HG03196 (cell line): ENCODE results near the gene CACNA2D3.
"Not testable (repeated sequence)": the region's sequence is repeated elsewhere in the genome, so short reads cannot be mapped to it uniquely, and the experiment has no call there.

Experiments used
- ATAC-seq: cut with Tn5 transposase; IDR thresholded peaks from one replicate; pipeline ENCODE4 v1.9.1; 2021; ENCODE audit not compliant: unreplicated experiment

CACNA2D3 gene

DNA sequence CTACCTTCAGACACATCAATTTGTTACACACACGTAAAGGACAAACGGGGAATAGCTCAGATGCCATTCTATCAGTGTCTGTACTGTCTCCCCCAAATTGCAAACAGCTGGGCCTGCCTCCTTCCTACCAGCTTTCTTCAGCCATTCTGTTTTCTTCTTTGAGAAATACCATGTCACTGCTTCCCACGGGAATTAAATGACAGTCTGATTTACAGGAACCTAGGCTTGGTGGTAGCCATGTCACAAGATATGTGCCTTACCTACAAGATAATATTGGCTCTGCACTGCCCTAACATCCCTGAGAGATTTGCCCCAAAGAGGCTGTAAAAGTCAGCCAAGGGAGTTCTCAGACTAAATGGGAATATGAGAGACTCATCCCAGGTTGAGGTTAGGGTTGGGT, 497.2 kb downstream of the CACNA2D3 start:
- no peak for ATAC-seq

DNA sequence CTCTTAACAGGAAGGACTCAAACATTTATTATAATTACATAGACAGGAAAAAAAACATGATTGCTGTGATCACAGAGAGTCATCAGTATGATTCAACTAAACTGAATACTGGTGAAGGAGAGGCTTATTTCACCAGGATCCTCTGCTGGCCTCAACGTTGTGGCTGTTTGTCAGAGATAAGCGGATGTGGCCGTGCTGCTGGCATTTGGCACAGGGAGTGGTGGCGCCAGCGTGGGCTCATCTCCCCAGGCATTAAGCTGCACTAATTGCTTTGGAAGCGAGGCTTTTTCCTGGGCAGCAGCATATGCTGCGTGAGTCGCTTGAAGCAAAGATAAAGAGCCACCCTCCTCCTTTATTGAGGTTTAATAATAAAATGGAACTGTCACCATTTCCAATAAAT, 498.8 kb downstream of the CACNA2D3 start:
- no peak for ATAC-seq

DNA sequence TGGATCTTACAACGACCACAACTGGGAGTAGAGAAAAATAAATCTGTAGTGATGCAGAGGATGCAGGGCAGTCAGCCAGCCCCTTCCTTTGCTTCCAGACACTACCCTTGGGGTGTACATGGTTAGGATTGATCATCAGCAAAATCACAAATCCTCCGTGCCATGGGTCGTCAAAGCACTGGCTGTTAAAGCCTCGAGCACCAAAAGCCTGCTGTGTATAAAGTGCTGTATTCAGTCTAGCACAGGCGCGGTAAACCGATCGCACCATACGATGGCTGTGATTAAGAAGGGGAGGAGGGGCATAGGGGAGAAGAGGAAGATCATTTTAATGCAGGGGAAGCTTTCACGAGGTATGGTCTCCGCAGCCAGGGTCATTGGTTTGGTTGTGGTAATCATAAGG, 500.3 kb downstream of the CACNA2D3 start:
- no peak for ATAC-seq

- no peak for ATAC-seq
Observed at GRCh38 chr3:54625805-54626787, 503.7 kb downstream of the CACNA2D3 start.

DNA sequence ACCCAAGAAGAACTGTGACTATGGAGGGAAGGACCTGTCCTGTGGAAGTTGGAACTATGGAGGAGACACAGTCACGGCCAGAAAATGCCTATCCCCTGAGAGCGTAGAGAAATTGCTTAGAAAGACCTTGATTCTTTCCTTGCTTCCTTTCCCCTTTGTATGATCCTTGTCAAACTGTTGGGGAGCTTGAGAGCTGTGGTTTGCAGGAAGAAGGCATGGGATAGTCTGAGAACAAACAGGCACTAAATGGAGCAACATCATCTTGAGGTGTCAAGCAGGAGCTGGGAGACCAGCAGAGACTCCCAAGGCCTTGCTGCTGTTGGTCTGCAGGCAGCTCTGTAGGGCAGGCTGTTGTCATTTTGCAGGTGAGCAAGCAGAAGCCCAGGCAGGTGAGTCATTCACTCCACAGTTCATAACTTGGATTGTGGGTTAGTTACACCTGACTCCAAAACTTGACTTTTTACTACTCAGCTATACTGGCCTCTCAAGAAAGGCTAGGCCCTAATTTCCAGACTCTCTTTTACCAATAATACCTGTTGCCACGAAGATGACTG, 506.6 kb downstream of the CACNA2D3 start:
- no peak for ATAC-seq

DNA sequence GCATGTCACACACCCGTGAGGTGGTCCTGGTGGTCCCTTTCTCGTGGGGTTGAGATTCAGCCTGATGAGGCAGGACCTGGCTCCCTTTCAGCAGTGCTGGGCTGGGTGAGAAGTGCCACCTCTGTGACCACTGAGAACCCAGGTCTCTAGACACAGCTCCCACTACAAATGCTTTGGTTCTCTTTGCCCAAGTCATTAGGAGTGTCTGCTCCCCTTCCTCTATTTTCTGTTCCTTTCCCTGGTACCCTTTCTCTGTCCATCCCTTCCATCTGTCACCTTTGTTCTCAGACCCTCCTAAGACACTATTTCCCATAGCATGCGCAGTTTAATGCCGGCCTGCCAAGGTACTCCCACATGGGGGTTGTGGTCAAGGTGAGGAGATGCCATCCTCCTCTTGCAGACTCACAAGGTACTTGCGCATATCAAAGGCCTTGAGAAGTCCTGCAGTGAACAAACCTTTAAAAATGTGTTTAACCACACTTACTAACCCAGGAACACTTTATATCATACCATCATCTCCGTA, 507.8 kb downstream of the CACNA2D3 start:
- no peak for ATAC-seq

- ATAC-seq, result not testable (repeated sequence)
Observed at GRCh38 chr3:54631001-54631400, 508.6 kb downstream of the CACNA2D3 start.

GRCh38 chr3:54631516-54632325, 509.4 kb downstream of the CACNA2D3 start:
- ATAC-seq, result no peak

DNA sequence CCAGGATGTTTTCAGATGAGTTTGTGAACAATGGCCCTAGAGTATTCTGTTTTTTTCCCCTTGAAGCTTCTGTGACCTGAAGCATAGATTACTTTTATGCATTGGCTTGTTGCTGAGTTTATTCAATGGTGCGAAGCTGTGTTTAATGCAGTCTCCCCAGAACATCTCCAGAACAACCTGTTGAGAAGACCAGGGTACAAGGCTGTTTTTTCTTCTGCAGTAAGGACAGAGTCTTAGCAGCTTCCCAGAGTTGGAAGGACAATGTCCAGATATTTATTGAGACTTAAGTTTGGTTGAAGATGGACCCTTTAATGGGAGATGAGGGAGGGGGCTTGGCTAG, 509.9 kb downstream of the CACNA2D3 start:
- no peak for ATAC-seq

DNA sequence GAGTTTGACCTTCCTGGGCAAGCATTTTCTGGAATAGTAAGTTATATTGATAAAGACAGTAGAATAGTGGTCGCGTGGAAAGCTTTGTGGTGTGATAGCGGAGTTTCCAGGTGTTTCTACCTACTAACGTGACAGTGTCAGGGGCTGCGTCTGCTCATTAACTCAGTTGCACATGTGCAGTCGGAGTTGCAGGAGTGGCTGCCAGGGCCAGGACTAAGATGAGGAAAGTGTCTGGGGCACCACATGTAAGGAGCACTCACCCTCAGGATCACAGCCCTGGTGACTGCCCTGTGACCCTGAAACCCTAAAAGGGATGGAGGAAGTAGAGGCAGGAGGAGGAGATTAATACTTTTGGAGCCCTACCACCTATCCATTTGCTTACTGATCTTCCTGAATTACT, 510.5 kb downstream of the CACNA2D3 start:
- ATAC-seq, result no peak

- ATAC-seq, result no peak
Observed at GRCh38 chr3:54633444-54634121, 511.2 kb downstream of the CACNA2D3 start.

- ATAC-seq, result no peak
Observed at GRCh38 chr3:54634122-54634469, 511.7 kb downstream of the CACNA2D3 start.

DNA sequence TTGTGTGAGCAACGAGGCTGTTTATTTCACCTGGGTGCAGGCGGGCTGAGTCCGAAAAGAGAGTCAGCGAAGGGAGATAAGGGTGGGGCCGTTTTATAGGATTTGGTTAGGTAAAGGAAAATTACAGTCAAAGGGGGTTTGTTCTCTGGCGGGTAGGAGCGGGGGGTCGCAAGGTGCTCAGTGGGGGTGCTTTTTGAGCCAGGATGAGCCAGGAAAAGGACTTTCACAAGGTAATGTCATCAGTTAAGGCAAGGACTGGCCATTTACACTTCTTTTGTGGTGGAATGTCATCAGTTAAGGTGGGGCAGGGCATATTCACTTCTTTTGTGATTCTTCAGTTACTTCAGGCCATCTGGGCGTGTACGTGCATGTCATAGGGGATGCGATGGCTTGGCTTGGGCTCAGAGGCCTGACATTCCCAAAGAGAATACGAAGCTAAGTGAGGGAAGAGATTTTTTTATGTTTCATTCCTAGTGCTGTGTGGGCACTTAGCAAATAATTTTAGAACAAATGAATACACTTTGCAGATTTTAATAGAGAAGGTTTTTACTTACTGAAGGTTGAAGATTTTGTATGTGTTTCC, 517.5 kb downstream of the CACNA2D3 start:
- ATAC-seq, result not testable (repeated sequence)

DNA sequence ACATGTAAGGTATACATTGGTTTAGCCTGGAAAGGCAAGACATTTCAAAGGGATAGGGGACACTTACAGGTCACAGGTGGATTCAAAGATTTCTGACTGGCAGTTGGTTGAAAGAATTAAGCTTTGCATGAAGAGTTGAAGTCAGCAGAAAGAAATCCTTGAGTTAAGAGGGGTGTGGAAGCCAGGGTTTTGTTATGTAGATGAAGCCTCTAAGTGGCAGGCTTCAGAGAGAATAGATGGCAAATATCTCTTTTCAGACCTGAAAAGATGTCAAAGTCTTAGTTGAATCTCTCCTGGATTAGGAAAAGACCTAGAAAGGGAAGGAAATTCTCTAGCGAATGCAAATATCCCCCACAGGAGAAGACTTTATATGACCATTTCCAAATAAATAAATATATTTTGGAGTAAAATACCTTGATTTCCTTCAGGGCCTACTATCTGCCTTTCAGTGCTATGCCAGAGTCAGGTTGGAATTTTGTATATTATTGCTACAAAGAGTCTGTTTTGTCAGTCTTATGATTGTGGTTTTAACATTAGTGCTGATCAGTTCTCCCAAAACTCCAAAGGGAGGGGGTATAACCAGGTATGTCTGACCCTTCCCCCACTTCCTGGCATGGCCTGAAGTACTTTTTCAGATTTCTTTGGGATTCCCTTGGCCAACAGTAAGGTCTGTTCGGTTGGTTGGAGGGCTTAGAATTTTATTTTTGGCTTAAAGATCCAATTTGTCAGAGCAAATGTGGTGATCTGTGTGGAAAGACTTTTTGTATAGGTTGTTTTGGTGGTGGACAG, 519.1 kb downstream of the CACNA2D3 start:
- ATAC-seq, result no peak

- ATAC-seq, result no peak
Observed at GRCh38 chr3:54642147-54642546, 519.8 kb downstream of the CACNA2D3 start.

- no peak for ATAC-seq
Observed at GRCh38 chr3:54647721-54648120, 525.4 kb downstream of the CACNA2D3 start.

DNA sequence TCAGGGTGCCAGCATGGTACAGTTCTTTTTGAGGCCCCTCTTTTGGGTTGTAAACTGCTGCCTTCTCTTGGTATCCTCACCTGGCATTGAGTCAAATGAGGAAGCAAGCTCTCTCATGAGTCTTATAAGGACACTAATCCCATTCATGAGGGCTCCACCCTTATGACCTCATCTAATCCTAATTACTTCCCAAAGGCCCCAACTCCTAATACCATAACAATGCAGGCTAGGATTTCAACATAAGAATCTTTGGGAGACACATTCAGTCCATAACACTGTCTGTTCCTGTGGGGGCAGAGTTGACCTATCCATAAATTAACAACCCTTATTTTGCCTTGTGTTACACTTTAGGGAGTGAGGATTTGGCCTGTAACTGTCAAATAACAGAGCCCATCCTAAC, 527.2 kb downstream of the CACNA2D3 start:
- ATAC-seq, result no peak

- ATAC-seq, result no peak
Observed at GRCh38 chr3:54653456-54654195, 531.3 kb downstream of the CACNA2D3 start.

DNA sequence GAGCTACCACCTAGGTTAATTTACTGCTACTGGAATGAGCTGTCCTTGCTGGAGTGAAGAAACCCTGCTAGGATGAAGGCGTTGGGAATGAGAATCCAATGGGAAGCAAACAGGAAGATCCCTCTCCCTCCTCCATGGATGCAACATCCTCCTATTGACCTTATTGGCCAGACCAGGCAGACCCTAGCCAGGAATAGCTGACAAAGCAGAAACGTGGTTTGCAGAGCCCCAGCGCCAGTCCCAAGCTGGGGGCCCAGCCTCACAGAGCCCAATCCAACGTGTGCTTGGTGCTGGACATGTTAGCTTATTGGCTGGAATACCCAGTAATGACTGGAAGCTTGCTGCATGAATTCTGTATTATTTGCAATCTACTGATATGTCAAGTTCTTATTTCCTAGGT, 532.4 kb downstream of the CACNA2D3 start:
- ATAC-seq, result no peak
